ENCODE results near the gene FOXB2.
A peak's percentile ranks its signal among the peaks of the same experiment; 100 is the strongest.

The FOXB2 gene

GRCh38 chr9:77010527-77010926 lies 8.9 kb upstream of the FOXB2 start:
- no peak overlapping the region for H3K4me3 ChIP-seq (ENCODE audit: control insufficient read depth in 1 of 7, extremely low read depth in 1 of 7, insufficient read depth in 4 of 7, low read depth in 2 of 7, low read length in 6 of 7)
- no peaks in the 10 kb centered on the region for H3K36me3 ChIP-seq (ENCODE audit: control insufficient read depth in 4 of 4, insufficient read depth in 4 of 4, low read length in 3 of 4)
- no peak for DNase-seq
- POLR2A ChIA-PET, result no interaction called here
- no peak overlapping the region for H3K27ac ChIP-seq (ENCODE audit: insufficient read depth in 1 of 2, low read depth in 1 of 2, low read length in 2 of 2, poor library complexity in 1 of 2, severe bottlenecking in 2 of 2)
- peaks cover 0 to 4% (median 0%) of the 10 kb centered on the region in 5 experiments for H3K9me3 ChIP-seq (ENCODE audit: control extremely low read depth in 1 of 5, control insufficient read depth in 4 of 5, insufficient read depth in 2 of 5, low read depth in 1 of 5, low read length in 4 of 5)
- H3K4me1 ChIP-seq (ENCODE audit: control extremely low read depth in 1 of 4, control insufficient read depth in 4 of 4, insufficient read depth in 4 of 4, low read length in 3 of 4), result peaks cover 0 to 24% (median 10%) of the 10 kb centered on the region in 4 experiments
- CTCF ChIA-PET, result interaction anchor here (0.6 to 1.0 kb wide), 2 partner anchors 14 to 15 kb away, joined by 3 to 4 read pairs; no protein-coding TSS in a partner anchor
- peaks cover 19 to 81% (median 45%) of the 10 kb centered on the region in 5 experiments for H3K27me3 ChIP-seq (replicated peaks in 2 of 5; ENCODE audit: control insufficient read depth in 4 of 5, insufficient read depth in 5 of 5, low read length in 4 of 5)
- WGBS (ENCODE audit: insufficient coverage), result 50% methylated on average over 2 of the region's 5 CpGs

GRCh38 chr9:77011973-77012821 lies 7.3 kb upstream of the FOXB2 start:
- peaks cover 19 to 97% (median 56%) of the 10 kb centered on the region in 5 experiments for H3K27me3 ChIP-seq (replicated peaks in 2 of 5; ENCODE audit: control insufficient read depth in 4 of 5, insufficient read depth in 5 of 5, low read length in 4 of 5)
- CTCF ChIA-PET, result interaction anchor here (1.0 kb wide), 1 partner anchor 205 kb away, joined by 3 read pairs; no protein-coding TSS in a partner anchor
- no peak overlapping the region for H3K27ac ChIP-seq (ENCODE audit: insufficient read depth in 1 of 2, low read depth in 1 of 2, low read length in 2 of 2, poor library complexity in 1 of 2, severe bottlenecking in 2 of 2)
- under 1% methylated on average over 39 of the region's 42 CpGs for WGBS (ENCODE audit: insufficient coverage)
- peaks cover 0 to 37% (median 19%) of the 10 kb centered on the region in 4 experiments for H3K4me1 ChIP-seq (ENCODE audit: control extremely low read depth in 1 of 4, control insufficient read depth in 4 of 4, insufficient read depth in 4 of 4, low read length in 3 of 4)
- H3K4me3 ChIP-seq (ENCODE audit: control insufficient read depth in 1 of 7, extremely low read depth in 1 of 7, insufficient read depth in 4 of 7, low read depth in 2 of 7, low read length in 6 of 7), result peak overlapping the region in 4 of 7 experiments; percentile 2 to 62 (median 42)
- peaks cover 0 to 4% (median 0%) of the 10 kb centered on the region in 5 experiments for H3K9me3 ChIP-seq (ENCODE audit: control extremely low read depth in 1 of 5, control insufficient read depth in 4 of 5, insufficient read depth in 2 of 5, low read depth in 1 of 5, low read length in 4 of 5)
- no peaks in the 10 kb centered on the region for H3K36me3 ChIP-seq (ENCODE audit: control insufficient read depth in 4 of 4, insufficient read depth in 4 of 4, low read length in 3 of 4)
- peak; percentile 73 to 82 (median 82) for DNase-seq
- POLR2A ChIA-PET, result no interaction called here

GRCh38 chr9:77013206-77013931 lies 6.1 kb upstream of the FOXB2 start:
- POLR2A ChIA-PET, result no interaction called here
- no peak overlapping the region for H3K4me3 ChIP-seq (ENCODE audit: control insufficient read depth in 1 of 7, extremely low read depth in 1 of 7, insufficient read depth in 4 of 7, low read depth in 2 of 7, low read length in 6 of 7)
- DNase-seq, result peak in 1 of 3 donors; percentile 14
- WGBS (ENCODE audit: insufficient coverage), result 13% methylated on average over 9 of the region's 21 CpGs
- peaks cover 0 to 41% (median 23%) of the 10 kb centered on the region in 4 experiments for H3K4me1 ChIP-seq (ENCODE audit: control extremely low read depth in 1 of 4, control insufficient read depth in 4 of 4, insufficient read depth in 4 of 4, low read length in 3 of 4)
- H3K9me3 ChIP-seq (ENCODE audit: control extremely low read depth in 1 of 5, control insufficient read depth in 4 of 5, insufficient read depth in 2 of 5, low read depth in 1 of 5, low read length in 4 of 5), result peaks cover 0 to 4% (median 0%) of the 10 kb centered on the region in 5 experiments
- no peak overlapping the region for H3K27ac ChIP-seq (ENCODE audit: insufficient read depth in 1 of 2, low read depth in 1 of 2, low read length in 2 of 2, poor library complexity in 1 of 2, severe bottlenecking in 2 of 2)
- peaks cover 24 to 97% (median 63%) of the 10 kb centered on the region in 5 experiments for H3K27me3 ChIP-seq (replicated peaks in 2 of 5; ENCODE audit: control insufficient read depth in 4 of 5, insufficient read depth in 5 of 5, low read length in 4 of 5)
- no peaks in the 10 kb centered on the region for H3K36me3 ChIP-seq (ENCODE audit: control insufficient read depth in 4 of 4, insufficient read depth in 4 of 4, low read length in 3 of 4)
- CTCF ChIA-PET, result interaction anchor here (1.0 kb wide), 1 partner anchor 206 kb away, joined by 3 read pairs; no protein-coding TSS in a partner anchor

GRCh38 chr9:77013932-77014596 lies 5.4 kb upstream of the FOXB2 start:
- Histone ChIP-seq H3K4me3 (ENCODE audit: control insufficient read depth in 1 of 7, extremely low read depth in 1 of 7, insufficient read depth in 4 of 7, low read depth in 2 of 7, low read length in 6 of 7) (no peak overlapping the region), H3K9me3 (ENCODE audit: control extremely low read depth in 1 of 5, control insufficient read depth in 4 of 5, insufficient read depth in 2 of 5, low read depth in 1 of 5, low read length in 4 of 5) (peaks cover 0 to 4% (median 0%) of the 10 kb centered on the region in 5 experiments), H3K27me3 (replicated peaks in 2 of 5; ENCODE audit: control insufficient read depth in 4 of 5, insufficient read depth in 5 of 5, low read length in 4 of 5) (peaks cover 21 to 98% (median 67%) of the 10 kb centered on the region in 5 experiments), H3K4me1 (ENCODE audit: control extremely low read depth in 1 of 4, control insufficient read depth in 4 of 4, insufficient read depth in 4 of 4, low read length in 3 of 4) (peaks cover 0 to 48% (median 26%) of the 10 kb centered on the region in 4 experiments), H3K27ac (ENCODE audit: insufficient read depth in 1 of 2, low read depth in 1 of 2, low read length in 2 of 2, poor library complexity in 1 of 2, severe bottlenecking in 2 of 2) (no peak overlapping the region), H3K36me3 (ENCODE audit: control insufficient read depth in 4 of 4, insufficient read depth in 4 of 4, low read length in 3 of 4) (no peaks in the 10 kb centered on the region)
- CTCF ChIA-PET, result interaction anchor here (1.3 to 1.7 kb wide), 2 partner anchors 15 to 206 kb away, joined by 3 to 5 read pairs; no protein-coding TSS in a partner anchor
- POLR2A ChIA-PET, result no interaction called here
- DNase-seq, result peak in 2 of 3 donors; percentile 21 to 35
- WGBS (ENCODE audit: insufficient coverage), result 11% methylated on average over 35 of the region's 46 CpGs

GRCh38 chr9:77014597-77015263 lies 4.7 kb upstream of the FOXB2 start:
- 10% methylated on average over 36 of the region's 38 CpGs for WGBS (ENCODE audit: insufficient coverage)
- Histone ChIP-seq H3K27me3 (replicated peaks in 2 of 5; ENCODE audit: control insufficient read depth in 4 of 5, insufficient read depth in 5 of 5, low read length in 4 of 5) (peaks cover 21 to 100% (median 72%) of the 10 kb centered on the region in 5 experiments), H3K9me3 (ENCODE audit: control extremely low read depth in 1 of 5, control insufficient read depth in 4 of 5, insufficient read depth in 2 of 5, low read depth in 1 of 5, low read length in 4 of 5) (peaks cover 0 to 4% (median 0%) of the 10 kb centered on the region in 5 experiments), H3K4me1 (ENCODE audit: control extremely low read depth in 1 of 4, control insufficient read depth in 4 of 4, insufficient read depth in 4 of 4, low read length in 3 of 4) (peaks cover 0 to 52% (median 28%) of the 10 kb centered on the region in 4 experiments), H3K27ac (ENCODE audit: insufficient read depth in 1 of 2, low read depth in 1 of 2, low read length in 2 of 2, poor library complexity in 1 of 2, severe bottlenecking in 2 of 2) (no peak overlapping the region), H3K36me3 (ENCODE audit: control insufficient read depth in 4 of 4, insufficient read depth in 4 of 4, low read length in 3 of 4) (no peaks in the 10 kb centered on the region), H3K4me3 (ENCODE audit: control insufficient read depth in 1 of 7, extremely low read depth in 1 of 7, insufficient read depth in 4 of 7, low read depth in 2 of 7, low read length in 6 of 7) (no peak overlapping the region)
- POLR2A ChIA-PET, result no interaction called here
- CTCF ChIA-PET, result interaction anchor here (1.1 to 1.7 kb wide), 3 partner anchors 15 to 279 kb away, joined by 3 to 5 read pairs (median 3); no protein-coding TSS in a partner anchor
- peak in 2 of 3 donors; percentile 21 to 24 for DNase-seq

- Histone ChIP-seq H3K4me1 (ENCODE audit: control extremely low read depth in 1 of 4, control insufficient read depth in 4 of 4, insufficient read depth in 4 of 4, low read length in 3 of 4) (peaks cover 0 to 55% (median 33%) of the 10 kb centered on the region in 4 experiments), H3K36me3 (ENCODE audit: control insufficient read depth in 4 of 4, insufficient read depth in 4 of 4, low read length in 3 of 4) (no peaks in the 10 kb centered on the region), H3K27me3 (replicated peaks in 2 of 5; ENCODE audit: control insufficient read depth in 4 of 5, insufficient read depth in 5 of 5, low read length in 4 of 5) (peaks cover 17 to 99% (median 71%) of the 10 kb centered on the region in 5 experiments), H3K9me3 (ENCODE audit: control extremely low read depth in 1 of 5, control insufficient read depth in 4 of 5, insufficient read depth in 2 of 5, low read depth in 1 of 5, low read length in 4 of 5) (peaks cover 0 to 4% (median 0%) of the 10 kb centered on the region in 5 experiments), H3K27ac (ENCODE audit: insufficient read depth in 1 of 2, low read depth in 1 of 2, low read length in 2 of 2, poor library complexity in 1 of 2, severe bottlenecking in 2 of 2) (no peak overlapping the region), H3K4me3 (ENCODE audit: control insufficient read depth in 1 of 7, extremely low read depth in 1 of 7, insufficient read depth in 4 of 7, low read depth in 2 of 7, low read length in 6 of 7) (peak overlapping the region in 2 of 7 experiments; percentile 33 to 48)
- DNase-seq, result no peak
- WGBS (ENCODE audit: insufficient coverage), result 10% methylated on average over 25 of the region's 31 CpGs
- ChIA-PET CTCF (interaction anchor here (1.1 to 1.7 kb wide), 4 partner anchors 10 to 280 kb away, joined by 3 to 5 read pairs (median 3); no protein-coding TSS in a partner anchor), POLR2A (no interaction called here)
These were observed 4.0 kb upstream of the FOXB2 start for GRCh38 chr9:77015327-77016048.
